Measurements from ENCODE around the gene CD24.
A peak's percentile ranks its signal among the peaks of the same experiment; 100 is the strongest.
"Not testable (repeated sequence)": the region's sequence is repeated elsewhere in the genome, so short reads cannot be mapped to it uniquely, and the experiment has no call there.

Gene CD24, protein sequence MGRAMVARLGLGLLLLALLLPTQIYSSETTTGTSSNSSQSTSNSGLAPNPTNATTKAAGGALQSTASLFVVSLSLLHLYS

DNA sequence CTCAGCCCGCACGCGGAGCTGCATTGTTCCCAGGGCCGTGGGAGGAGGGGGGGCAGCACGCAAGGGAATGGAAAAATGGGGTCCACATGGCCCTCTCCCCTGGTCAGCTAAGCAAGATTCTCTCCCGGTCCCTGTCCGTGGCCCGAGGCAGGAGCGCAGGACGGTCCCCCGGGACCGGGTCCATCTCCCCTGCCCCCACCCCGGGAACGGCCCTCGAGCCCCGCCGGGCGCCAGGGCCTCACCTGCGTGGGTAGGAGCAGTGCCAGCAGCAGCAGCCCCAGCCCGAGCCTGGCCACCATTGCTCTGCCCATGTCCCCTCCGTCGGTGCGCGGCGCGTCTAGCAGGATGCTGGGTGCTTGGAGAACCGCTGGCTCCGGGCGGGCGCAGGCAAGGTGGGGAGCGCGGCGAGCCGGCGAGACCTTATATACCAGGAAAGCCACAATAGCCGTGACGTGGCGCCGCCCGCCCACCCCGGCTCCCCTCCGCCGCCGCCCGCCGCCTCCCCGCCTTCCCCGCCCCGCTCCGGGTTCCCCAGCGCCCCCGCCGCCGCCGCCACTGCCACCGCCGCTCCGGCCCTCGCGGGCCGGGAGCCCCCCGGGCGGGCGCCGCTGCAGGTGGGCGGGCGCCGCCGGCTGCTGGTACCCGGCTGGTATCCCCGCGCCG, at the start of gene CD24:
Gene CD24 (minus strand): TSS at position 394 of the 663 bp plus-strand sequence. CDS start 83 bp downstream, at position 311.
- peak; percentile 69 for DNase-seq
- in situ Hi-C loops (cut with HindIII; ENCODE audit: low pct_ligation_motif_present, low pct_unique_long_range_greater_than_20kb, low sequenced_read_pairs) = no loop called here

GRCh38 chr6:107021446-107022185, 47.1 kb upstream of the CD24 start:
- in situ Hi-C loops (cut with HindIII; ENCODE audit: low pct_ligation_motif_present, low pct_unique_long_range_greater_than_20kb, low sequenced_read_pairs) = no loop called here
- no peak for DNase-seq

DNA sequence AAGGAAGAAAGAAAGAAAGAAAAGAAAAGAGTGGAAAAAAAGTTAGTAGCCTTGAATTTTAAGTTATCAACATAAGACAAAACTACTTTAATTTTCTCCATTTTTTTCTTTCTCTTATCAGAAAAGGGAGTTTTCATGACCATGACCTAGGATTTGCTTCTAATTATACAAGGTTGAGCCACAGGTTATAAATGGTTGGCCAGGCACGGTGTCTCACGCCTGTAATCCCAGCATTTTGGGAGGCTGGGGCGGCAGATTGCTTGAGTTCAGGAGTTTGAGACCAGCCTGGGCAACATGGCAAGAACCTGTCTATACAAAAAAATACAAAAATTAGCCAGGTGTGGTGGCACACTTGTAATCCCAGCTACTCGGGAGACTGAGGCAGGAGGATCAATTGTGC, 45.7 kb upstream of the CD24 start:
- DNase-seq = no peak
- in situ Hi-C loops (cut with HindIII; ENCODE audit: low pct_ligation_motif_present, low pct_unique_long_range_greater_than_20kb, low sequenced_read_pairs) = no loop called here

GRCh38 chr6:107019628-107020027, 45.1 kb upstream of the CD24 start:
- DNase-seq; in situ Hi-C loops (cut with HindIII; ENCODE audit: low pct_ligation_motif_present, low pct_unique_long_range_greater_than_20kb, low sequenced_read_pairs): not testable (repeated sequence)

DNA sequence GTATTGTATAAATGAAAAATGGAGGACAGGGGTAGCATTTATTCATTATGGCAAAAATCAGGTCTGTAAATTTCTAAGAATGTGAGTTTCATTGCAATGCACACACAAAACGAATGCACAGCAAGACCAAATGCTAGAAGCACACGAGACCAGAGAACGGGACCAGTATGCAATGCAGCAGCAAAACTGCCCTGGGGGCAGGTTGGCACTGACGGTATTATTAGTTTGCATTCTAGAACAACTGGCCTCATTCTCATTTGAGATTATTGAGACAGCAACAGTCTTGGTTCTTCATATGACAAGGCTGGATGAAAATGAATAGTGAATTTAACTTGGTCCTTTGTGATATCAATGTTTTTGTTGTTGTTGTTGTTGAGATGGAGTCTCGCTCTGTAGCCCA, 44.5 kb upstream of the CD24 start:
- in situ Hi-C loops (cut with HindIII; ENCODE audit: low pct_ligation_motif_present, low pct_unique_long_range_greater_than_20kb, low sequenced_read_pairs) = no loop called here

DNA sequence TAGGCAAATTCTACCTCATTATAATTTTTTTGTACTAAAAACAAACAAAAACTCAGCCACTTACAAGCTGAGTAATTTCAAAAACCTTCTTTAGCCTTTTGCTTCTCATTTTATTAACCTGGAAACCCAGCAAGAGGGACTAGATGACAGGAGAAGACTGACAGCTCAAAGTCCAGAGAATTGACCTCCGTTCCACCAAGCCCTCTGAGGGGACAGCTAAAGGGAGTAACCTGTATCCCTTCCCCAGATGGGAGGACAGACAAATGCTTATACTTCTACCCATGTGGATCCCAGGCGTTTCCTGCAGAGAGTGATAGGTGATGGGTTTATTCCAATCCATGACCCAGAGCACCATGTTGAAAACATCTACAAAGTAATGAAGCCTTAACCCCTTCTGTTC, 35.0 kb upstream of the CD24 start:
- no peak for DNase-seq
- in situ Hi-C loops (cut with HindIII; ENCODE audit: low pct_ligation_motif_present, low pct_unique_long_range_greater_than_20kb, low sequenced_read_pairs) = no loop called here

More for the DNA sequence above, 44.5 kb upstream of the CD24 start:
- no peak for DNase-seq

- in situ Hi-C loops (cut with HindIII; ENCODE audit: low pct_ligation_motif_present, low pct_unique_long_range_greater_than_20kb, low sequenced_read_pairs) = no loop called here
- peak; percentile 60 for DNase-seq
Measured at GRCh38 chr6:106997392-106998158, 23.0 kb upstream of the CD24 start.

GRCh38 chr6:106995640-106996039, 21.1 kb upstream of the CD24 start:
- in situ Hi-C loops (cut with HindIII; ENCODE audit: low pct_ligation_motif_present, low pct_unique_long_range_greater_than_20kb, low sequenced_read_pairs) = no loop called here
- DNase-seq = no peak

DNA sequence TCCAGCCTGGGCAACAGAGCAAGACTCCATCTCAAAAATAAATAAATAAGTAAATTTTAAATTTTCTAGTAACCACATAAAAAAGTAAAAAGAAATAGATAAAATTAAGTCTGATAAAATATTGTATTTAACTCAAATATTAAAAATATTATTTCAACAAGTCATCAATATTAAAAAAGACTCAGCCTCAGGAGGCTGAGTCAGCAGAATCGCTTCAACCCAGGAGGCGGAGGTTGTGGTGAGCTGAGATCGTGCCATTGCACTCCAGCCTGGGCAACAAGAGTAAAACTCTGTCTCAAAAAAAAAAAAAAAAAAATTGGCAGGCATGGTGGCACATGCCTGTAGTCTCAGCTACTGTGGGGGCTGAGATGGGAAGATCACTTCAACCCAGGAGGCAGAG, 15.2 kb upstream of the CD24 start:
- in situ Hi-C loops (cut with HindIII; ENCODE audit: low pct_ligation_motif_present, low pct_unique_long_range_greater_than_20kb, low sequenced_read_pairs); DNase-seq: not testable (repeated sequence)

GRCh38 chr6:106988664-106989063, 14.1 kb upstream of the CD24 start:
- in situ Hi-C loops (cut with HindIII; ENCODE audit: low pct_ligation_motif_present, low pct_unique_long_range_greater_than_20kb, low sequenced_read_pairs) = no loop called here
- DNase-seq = no peak

- no peak for DNase-seq
- in situ Hi-C loops (cut with HindIII; ENCODE audit: low pct_ligation_motif_present, low pct_unique_long_range_greater_than_20kb, low sequenced_read_pairs) = no loop called here
Measured at GRCh38 chr6:106981926-106982325, 7.4 kb upstream of the CD24 start.

GRCh38 chr6:106980926-106981325, 6.4 kb upstream of the CD24 start:
- DNase-seq = no peak
- in situ Hi-C loops (cut with HindIII; ENCODE audit: low pct_ligation_motif_present, low pct_unique_long_range_greater_than_20kb, low sequenced_read_pairs) = no loop called here

GRCh38 chr6:106979435-106979884, 4.9 kb upstream of the CD24 start:
- peak; percentile 84 for DNase-seq
- in situ Hi-C loops (cut with HindIII; ENCODE audit: low pct_ligation_motif_present, low pct_unique_long_range_greater_than_20kb, low sequenced_read_pairs) = no loop called here

GRCh38 chr6:106977246-106977645, 2.7 kb upstream of the CD24 start:
- in situ Hi-C loops (cut with HindIII; ENCODE audit: low pct_ligation_motif_present, low pct_unique_long_range_greater_than_20kb, low sequenced_read_pairs) = no loop called here
- no peak for DNase-seq

DNA sequence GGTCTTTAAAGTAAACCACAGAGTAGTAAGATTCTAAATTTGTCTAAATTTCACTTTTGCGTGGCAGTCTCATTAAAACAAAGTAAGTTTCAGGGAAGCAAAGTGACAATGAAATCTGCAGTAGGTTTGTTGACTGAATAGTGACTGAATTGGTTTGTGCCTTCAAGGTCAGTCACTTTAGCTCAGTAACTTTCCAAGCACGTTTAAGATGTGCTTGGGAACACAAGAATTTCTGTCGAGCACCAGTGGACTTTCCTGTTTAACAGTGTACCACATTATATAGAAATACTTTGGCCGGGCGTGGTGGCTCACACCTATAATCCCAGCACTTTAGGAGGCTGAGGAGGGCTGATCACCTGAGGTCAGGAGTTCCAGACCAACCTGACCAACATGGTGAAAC, 1.7 kb upstream of the CD24 start:
- DNase-seq = peak; percentile 28
- in situ Hi-C loops (cut with HindIII; ENCODE audit: low pct_ligation_motif_present, low pct_unique_long_range_greater_than_20kb, low sequenced_read_pairs) = no loop called here

GRCh38 chr6:106975738-106976064, 1.2 kb upstream of the CD24 start:
- peak; percentile 44 for DNase-seq
- in situ Hi-C loops (cut with HindIII; ENCODE audit: low pct_ligation_motif_present, low pct_unique_long_range_greater_than_20kb, low sequenced_read_pairs) = no loop called here

- in situ Hi-C loops (cut with HindIII; ENCODE audit: low pct_ligation_motif_present, low pct_unique_long_range_greater_than_20kb, low sequenced_read_pairs) = no loop called here
- DNase-seq = peak; percentile 59
Measured at GRCh38 chr6:106974999-106975737, 639 bp upstream of the CD24 start.

DNA sequence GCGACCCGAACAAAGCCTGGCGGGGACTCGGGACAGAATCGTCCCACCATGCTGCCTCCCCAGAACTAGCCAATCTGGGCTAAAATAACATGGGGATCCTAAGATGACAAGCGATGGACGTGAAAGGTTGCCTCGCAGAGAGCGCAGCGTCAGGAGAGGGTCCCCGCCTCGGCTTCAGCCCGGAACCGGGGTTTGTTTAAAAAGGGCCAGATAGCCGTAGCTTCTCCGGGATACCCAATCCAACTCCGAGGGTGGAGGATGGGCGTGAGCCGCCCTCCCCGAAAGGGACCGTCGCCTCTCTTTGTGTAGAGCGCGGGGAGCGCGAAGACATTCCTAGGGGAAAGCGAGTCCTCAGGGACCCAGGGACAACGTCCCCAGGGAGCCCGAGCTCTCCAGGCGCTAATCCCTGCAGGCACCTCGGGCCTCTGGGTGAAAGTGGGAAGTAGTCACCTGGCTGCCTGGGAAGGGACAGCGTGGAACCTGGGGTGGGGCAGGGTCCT, 643 bp downstream of the CD24 start:
- in situ Hi-C loops (cut with HindIII; ENCODE audit: low pct_ligation_motif_present, low pct_unique_long_range_greater_than_20kb, low sequenced_read_pairs) = no loop called here
- DNase-seq = no peak
